LNCAP (cell line): ENCODE measurements around the gene SIGLEC8.

Experiments used
- CTCF ChIP-seq: fragments of 450-650 bp; IDR thresholded peaks from 2 replicates; pipeline ENCODE4 v1.5.1; 2017; ENCODE audit warnings: mild to moderate bottlenecking

SIGLEC8 gene

GRCh38 chr19:51458051-51458645, at the start of gene SIGLEC8:
Gene SIGLEC8, minus strand, starts transcription at chr19:51458454. Its CDS starts 67 bp downstream, at chr19:51458387.
- TF ChIP-seq CTCF, result no peak

- TF ChIP-seq CTCF, result no peak
These were observed 49.4 kb upstream of the SIGLEC8 start for GRCh38 chr19:51507640-51508058.

- TF ChIP-seq CTCF, result no peak
These were observed 48.9 kb upstream of the SIGLEC8 start for GRCh38 chr19:51507192-51507591.

- no peak for TF ChIP-seq CTCF
These were observed 47.6 kb upstream of the SIGLEC8 start for GRCh38 chr19:51505904-51506303.

- TF ChIP-seq CTCF, result no peak
These were observed 45.6 kb upstream of the SIGLEC8 start for GRCh38 chr19:51503896-51504295.

- TF ChIP-seq CTCF, result no peak
These were observed 45.1 kb upstream of the SIGLEC8 start for GRCh38 chr19:51503286-51503817.

- TF ChIP-seq CTCF, result no peak
These were observed 43.5 kb upstream of the SIGLEC8 start, which contains the start of gene SIGLEC12 for GRCh38 chr19:51501594-51502263. Gene SIGLEC12, minus strand, starts transcription at chr19:51501800. Its CDS starts 67 bp downstream, at chr19:51501733.
